Stimulated activated CD8-positive, alpha-beta memory T cell treated with anti-CD3 and anti-CD28 coated beads, Interleukin-4, amount 100 ng/mL, for 48 hours (primary cell): Measurements from ENCODE around the gene FMR1NB.

ENCODE experiments used
- DNase-seq: peaks from one replicate; pipeline ENCODE4 v3.0.0-alpha.2; 2020

FMR1NB gene, protein sequence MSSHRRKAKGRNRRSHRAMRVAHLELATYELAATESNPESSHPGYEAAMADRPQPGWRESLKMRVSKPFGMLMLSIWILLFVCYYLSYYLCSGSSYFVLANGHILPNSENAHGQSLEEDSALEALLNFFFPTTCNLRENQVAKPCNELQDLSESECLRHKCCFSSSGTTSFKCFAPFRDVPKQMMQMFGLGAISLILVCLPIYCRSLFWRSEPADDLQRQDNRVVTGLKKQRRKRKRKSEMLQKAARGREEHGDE

DNA sequence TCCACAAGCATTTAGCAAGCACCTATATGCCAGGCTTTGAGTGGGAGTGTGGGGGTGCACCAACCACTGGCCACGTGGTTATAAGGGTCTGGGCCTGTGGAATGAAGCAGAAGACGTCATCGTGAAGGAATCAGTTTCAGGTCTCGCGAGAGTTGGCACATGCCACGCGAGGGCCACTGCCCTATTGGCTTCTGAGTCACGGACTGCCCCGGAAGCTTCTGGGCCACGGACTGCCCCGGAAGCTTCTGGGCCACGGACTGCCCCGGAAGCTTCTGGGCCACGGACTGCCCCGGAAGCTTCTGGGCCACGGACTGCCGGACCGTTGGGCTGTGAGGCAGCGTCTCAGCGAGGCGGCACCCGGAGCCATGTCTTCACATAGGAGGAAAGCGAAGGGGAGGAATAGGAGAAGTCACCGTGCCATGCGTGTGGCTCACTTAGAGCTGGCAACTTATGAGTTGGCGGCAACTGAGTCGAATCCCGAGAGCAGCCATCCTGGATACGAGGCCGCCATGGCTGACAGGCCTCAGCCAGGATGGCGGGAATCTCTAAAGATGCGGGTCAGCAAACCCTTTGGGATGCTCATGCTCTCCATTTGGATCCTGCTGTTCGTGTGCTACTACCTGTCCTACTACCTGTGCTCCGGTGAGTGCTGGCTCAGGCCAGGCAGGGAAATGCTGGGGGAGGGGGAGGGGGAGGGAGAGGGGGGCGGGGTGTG lies at the start of gene FMR1NB:
FMR1NB (plus strand) TSS at position 300 of the 715 bp plus-strand sequence; CDS start at position 366, 66 bp downstream.
- DNase-seq = no peak

DNA sequence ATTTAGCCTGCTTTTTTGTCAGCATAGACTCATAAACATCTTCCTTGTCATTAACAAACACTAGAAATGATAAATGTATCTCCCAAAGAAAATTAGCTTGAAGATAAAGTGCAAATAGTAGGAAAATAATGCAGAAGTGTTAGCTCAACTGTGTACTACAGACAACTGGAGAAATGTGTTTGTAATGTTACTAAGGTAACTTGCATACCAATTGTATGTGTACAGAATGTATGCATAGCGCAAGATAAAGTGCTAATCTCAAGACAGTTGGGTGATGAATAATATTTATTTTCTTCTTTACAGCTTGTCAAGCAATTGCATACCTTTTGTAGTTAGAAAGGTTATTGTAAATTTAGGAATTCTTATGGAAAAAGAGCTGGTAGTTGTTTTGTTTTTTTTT lies 47.3 kb upstream of the FMR1NB start:
- DNase-seq = no peak

DNA sequence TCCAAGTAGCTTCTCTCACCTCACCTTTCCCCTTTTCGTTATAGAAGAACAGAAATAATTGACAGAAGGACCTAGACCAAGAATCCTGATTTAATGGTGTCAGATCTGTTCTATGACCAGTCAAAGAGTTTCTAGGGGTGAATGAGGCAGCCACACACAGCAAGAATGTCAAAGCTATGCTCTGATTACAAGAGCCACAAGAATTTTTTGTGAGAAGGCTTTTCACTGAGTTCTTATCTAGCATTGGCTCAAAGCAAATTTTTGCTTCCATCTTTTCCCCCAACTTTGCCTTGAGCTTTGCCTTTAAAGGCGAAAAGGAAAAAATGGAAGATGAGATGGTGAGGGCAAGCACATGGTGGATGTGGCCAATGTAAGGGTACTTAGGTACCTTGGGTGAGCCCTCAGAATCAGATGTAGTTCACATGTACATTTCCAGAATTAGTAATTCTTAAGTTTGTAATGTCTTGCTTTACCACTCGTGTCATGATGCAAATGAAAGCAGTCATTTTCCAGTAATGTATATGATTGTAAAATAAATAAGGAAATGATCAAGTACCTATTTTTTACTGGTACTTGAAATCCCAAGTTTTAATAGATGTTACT lies 45.9 kb upstream of the FMR1NB start:
- no peak for DNase-seq

DNA sequence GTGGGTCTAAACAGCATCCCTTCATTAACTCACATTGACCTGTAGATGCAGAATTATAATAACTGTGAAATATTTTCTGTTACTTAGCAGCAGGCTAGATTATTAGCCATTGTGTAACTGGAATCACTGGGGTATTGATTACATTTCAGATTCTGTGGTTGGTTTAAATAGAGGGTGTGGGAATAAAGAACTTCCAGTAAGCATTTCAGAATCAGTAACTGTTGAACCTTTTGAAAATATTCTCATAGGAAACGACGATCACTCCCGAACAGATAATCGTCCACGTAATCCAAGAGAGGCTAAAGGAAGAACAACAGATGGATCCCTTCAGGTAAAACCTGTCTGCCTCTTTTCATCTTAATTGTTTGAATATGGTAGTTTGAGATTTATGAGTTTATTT lies 35.9 kb upstream of the FMR1NB start:
- no peak for DNase-seq

DNA sequence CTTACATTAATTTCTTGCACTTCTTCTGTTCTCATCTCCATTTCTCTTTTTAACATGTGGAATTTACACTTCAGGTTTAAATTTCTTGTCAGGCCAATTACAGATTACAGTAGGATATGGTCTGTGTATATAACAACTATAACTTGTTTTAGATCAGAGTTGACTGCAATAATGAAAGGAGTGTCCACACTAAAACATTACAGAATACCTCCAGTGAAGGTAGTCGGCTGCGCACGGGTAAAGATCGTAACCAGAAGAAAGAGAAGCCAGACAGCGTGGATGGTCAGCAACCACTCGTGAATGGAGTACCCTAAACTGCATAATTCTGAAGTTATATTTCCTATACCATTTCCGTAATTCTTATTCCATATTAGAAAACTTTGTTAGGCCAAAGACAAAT lies 32.6 kb upstream of the FMR1NB start:
- DNase-seq = no peak

DNA sequence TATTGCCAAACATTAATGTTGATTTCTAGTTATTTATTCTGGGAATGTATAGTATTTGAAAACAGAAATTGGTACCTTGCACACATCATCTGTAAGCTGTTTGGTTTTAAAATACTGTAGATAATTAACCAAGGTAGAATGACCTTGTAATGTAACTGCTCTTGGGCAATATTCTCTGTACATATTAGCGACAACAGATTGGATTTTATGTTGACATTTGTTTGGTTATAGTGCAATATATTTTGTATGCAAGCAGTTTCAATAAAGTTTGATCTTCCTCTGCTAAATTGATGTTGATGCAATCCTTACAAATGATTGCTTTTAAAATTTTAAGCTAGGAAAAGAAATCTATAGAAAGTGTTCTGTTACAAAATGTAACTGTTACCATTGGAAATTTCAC lies 30.8 kb upstream of the FMR1NB start:
- no peak for DNase-seq

DNA sequence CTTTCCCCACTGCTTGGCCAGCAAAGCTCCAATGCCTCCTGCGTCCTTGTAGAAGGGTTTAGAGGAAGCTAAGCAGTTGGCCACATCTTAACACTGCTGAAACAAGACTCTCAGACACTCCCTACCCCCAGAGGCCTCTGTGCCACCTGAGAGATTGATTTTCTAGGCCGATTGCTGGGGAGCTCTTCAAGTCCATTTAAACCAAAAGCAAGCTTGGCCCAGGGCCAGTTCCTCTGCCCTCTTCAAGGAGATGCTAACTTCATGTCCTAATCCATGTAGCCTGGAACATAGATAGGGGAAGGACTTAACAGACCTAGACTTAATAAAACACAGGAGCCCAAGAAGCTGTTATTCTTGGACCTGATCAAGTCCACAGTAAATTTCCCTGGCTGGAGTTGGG lies 27.2 kb upstream of the FMR1NB start:
- DNase-seq = no peak

DNA sequence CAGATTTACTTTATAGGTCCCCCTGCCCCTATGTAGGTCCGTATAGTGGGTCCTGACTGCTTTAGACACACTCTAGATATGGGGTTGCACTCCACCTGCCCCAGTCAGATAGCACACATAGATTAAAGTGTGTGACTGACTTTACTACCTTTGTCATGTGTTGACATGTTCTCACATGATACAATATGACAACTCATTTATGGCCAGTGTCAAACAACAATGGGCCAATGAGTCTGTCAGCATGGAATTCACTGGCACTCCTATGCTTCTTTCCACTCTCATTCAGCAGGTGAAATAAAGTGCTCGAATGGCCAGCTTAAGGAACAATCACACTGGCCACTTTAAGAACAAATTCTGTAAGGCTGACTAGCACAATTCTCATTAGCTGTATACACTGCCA lies 23.8 kb upstream of the FMR1NB start:
- no peak for DNase-seq

DNA sequence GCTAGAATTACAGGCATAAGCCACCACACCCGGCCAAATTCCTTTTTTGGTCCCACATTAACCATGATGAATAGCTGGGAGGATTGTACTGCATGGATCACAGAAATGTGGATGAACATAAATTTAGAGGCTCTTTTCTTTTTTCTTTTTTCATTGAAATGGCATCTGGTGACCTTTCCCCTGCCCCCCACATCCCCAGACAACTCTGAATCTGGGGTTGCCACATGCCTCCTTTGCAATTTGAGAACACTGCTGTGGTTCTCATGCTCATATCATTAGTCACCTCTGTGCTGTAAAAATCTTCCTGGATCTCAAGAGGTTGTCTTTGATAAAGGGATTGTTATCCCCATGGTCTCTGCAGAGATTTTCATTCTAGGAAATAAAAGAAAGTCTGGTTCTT lies 22.8 kb upstream of the FMR1NB start:
- DNase-seq = no peak

DNA sequence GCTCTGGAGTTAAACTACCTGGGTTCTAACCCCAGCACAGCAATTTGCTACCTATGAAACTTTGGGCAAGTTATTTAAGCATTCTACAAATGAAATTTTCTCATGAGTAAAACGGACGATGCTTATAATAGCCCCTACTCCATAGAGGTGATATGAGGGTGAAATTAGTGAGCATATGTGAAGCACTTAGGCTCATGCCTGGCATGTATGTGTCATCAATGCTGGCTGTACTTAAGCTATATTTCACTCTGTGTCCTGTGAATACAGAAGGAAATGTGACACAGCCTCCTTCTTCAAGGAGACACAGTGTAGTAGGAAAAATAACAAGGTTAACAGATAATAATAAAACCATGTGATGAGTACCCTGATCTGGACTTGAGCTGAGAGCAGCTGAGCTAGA lies 20.4 kb upstream of the FMR1NB start:
- DNase-seq = no peak

DNA sequence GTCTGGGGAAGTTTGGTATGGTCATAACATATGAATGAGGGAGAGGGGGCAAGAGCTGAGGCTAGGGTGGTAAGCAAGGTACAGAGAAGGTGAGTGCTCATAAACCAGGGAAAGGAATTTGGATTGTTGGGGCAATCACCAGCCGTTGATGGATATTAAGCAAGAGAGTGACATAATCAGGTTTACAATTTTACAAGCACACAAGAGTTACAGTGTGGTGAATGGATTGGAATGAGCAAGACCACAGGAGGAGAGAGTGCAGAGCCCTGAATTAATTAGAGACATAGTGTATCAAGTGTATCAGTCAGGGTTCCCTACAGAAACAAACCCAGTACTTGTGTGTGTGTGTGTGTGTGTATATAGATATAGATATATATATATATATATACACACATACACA lies 18.7 kb upstream of the FMR1NB start:
- DNase-seq = no peak

DNA sequence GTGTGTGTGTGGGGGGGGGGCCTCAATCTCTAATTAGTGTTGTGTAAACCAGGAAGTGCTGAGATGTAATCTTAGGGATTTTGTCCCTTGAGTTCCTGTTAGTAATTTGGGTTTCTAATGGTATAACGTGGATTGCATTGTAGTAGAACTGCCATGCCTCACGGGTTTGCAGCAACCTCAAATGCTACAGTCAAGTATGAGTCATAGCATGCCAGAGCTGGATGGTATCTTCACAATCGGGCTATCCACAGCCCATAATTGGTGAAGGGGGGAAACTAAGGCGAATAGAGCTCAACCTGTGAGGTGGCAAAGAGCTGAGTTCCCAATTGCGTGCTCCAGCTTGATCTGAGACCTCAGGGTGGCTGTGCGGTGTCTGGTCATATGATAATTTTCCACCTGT lies 2.2 kb upstream of the FMR1NB start:
- no peak for DNase-seq

DNA sequence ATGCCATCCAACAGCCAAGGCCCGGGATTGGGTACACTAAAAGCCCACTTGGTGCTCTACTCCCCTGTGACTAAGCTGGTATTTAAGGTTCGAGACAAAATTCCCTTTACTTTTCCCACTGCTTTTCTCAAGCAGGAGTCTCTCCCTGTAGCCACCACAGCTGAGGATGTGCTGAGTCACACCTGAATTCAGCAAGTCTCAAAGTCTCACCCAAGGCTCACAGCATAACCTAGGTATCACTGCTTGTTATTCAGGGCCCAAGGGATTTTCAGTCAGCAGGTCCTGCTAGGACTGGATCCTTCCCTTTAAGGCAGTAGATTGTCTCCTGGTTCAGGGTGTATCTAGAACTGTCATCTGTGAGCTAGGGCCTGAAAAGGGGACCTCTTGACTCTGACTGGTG lies 39.2 kb downstream of the FMR1NB start:
- DNase-seq = no peak

DNA sequence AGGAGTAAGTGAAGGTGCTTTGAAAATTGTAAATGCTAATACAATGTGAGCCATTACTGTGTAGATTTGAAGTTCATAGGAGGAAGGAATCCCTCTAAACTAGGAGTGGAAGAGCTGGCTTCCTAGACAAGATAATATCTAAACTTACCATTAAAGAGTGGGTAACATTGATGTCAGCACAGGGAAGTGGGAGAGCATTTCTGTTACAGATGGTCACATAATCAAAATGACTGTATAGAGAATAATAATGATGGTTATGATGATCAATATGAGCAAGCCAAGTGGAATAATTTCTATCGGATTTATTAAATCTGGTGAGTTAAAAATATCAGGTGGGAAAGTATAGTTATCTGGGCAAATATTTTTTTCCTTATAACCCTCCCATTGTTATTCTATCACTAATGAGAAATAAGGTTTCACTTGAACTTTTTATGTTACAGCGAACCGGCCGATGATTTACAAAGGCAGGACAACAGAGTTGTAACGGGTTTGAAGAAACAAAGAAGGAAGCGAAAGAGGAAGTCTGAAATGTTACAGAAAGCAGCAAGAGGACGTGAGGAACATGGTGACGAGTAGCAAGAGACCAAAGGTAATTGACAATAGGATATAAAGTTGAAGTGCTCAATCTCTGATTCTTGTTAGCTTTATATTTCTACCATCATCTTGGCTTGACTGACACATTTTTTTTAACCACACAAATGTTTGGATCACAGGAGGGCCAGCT lies 43.5 kb downstream of the FMR1NB start:
- DNase-seq = no peak

DNA sequence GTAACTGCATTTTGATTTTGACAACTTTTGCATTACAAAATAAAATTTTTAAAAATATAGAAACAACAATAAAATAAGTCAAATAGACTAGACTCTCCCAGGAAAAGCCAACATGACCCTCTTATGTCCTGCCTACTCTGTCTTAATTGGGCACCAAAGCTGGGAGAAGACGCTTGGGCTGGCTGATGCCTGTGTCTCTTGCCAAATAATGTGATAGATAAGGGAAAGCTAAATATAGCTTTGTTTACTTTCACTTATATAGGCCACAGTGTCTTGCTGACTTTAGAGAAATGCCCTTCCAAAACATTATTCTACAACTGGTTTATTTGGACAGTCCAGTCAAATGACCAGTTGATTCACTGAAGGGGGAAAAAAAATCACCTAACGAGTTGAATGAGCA lies 54.2 kb downstream of the FMR1NB start:
- no peak for DNase-seq

DNA sequence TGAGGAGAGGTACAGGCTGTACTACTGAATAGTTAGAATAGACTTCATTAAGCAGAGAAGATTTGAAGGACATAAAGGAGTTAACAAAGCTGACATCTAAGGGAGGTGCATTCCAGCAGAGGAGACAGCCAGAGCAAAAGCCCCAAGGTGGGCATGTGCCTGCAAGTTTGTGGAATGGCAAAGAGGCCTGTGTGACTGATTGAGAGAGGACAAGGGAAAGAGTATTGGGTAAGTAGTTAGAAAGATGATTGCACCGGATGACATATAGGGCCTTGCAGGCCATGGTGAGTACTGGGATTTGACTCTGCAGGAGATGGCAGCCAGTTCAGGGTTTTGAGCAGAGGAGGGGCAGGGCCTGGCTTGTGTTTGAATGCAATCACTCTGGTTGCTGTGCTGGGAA lies 55.9 kb downstream of the FMR1NB start:
- DNase-seq = no peak

DNA sequence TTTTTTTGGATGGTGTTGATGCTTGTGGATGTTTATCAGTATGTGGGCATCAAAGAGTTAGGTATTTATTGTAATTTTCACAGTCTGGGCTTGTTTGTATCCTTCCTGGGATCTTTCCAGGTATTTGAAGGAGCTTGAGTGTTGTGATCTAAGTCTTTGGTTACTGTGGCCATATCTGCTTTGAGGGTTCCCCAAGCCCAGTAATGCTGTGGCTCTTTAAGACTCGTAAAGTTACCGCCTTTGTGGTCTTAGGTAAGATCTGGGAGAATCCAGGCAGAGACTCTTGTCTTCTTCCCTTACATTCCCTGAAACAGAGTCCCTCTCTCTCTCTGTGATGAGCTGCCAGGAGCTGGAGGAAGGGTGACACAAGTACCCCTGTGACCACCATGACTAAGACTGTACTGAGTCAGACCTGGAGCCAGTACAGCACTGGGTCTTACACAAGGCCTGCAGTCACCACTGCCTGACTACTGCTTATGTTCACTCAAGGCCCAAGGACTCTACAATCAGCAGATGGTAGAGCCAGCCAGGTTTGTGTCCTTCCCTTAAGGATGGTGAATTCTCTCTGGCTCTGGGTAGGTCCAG lies 62.2 kb downstream of the FMR1NB start:
- DNase-seq = no peak

DNA sequence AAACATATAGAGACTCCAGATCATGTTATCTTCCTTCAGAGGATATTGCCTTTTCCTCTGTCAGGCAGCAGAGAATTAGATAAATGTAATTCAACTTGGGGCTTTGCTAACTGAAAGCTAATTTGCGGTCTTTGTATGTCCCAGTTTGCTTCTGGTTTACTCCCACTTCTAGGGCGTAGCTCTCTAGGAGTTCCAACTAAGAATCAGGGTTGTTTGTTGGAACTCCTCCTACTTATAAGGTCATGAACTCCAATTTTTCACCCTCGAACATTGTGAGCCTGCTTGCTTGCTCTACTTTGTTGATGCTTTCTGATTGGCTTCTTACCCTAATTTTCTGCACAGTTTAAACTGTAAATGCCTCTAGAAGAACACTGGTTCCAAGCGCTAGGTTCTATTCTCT lies 66.1 kb downstream of the FMR1NB start:
- DNase-seq = no peak

DNA sequence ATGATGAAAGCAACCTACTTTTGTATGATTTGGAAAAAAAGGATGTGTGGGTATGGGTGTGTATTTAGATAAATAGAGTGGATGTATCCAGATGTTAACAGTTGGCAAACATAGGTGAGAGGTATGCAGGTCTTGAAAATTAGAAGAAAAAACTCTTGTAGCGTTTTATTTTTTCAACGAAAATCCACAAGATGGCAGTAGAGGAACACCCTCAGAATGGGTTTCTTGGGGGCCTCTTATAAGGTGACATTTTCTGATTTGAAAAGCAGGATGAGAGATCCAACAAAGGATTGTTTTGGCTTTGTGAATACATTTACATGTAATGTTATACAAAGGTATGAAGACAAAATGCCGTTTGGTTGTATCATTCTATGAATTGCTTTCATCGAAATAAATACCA lies 68.3 kb downstream of the FMR1NB start:
- no peak for DNase-seq

DNA sequence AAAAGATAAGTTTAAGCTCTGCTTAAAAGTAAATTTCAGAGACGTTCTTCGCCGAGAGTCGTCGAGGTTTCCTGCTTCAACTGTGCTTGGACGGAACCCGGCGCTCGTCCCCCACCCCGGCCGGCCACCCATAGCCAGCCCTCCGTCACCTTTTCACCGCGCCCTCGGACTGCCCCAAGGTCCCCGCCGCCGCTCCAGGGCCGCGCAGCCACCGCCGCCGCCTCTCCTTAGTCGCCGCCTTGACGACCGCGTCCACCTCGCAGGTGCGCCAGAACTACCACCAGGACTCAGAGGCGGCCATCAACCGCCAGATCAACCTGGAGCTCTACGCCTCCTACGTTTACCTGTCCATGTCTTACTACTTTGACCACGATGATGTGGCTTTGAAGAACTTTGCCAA lies 70.8 kb downstream of the FMR1NB start:
- DNase-seq = no peak

DNA sequence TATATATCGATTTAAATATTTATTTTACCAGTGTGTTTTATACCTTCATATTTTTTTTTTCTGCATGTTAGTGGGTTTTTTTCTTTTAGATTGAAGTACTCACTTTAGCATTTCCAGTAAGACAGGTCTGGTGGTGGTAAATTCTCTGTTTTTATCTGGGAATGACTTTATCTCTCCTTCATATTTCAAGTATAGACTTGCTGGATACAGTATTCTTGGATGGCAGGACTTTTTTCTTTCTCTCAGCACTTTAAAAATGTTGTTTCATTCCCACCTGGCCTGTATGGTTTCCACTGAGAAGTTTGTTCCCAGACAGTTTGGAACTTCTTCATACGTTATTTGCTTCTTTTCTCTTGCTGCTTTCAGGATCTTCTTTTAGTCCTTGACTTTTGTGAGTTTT lies 86.1 kb downstream of the FMR1NB start:
- DNase-seq = no peak

DNA sequence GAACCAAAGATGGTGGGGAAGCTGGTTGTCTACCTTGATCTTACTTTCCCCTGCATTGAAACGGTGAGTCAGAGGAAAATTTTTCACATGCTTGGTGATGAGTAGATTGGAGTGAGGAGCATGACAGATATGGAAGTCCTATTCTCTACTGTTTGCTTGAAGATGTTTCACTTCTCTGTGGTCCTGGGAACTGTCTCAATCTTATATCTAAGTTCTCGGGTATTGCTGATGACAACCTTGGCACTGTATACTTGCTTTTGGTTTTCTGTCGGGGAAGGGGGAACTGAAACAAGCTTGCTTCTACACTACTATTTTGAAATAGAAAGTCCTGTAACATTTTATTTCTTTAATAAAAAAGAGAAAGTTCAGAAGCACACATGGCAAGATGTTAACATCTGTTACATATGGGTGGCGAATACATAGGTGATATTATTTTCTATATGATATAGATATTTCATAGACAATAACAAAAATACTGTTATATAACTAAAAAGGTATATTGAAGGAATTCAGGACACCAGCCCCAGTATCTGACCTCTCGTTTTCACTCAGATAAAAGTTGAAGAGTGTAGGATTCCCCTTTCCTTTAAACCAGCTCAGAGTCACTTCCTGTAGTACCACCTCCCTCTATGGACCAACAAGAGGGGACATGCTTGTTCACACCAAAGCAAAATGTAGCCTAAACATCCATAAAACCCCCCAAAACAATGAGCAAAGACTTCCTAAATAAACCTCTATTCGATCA lies 88.8 kb downstream of the FMR1NB start:
- no peak for DNase-seq

DNA sequence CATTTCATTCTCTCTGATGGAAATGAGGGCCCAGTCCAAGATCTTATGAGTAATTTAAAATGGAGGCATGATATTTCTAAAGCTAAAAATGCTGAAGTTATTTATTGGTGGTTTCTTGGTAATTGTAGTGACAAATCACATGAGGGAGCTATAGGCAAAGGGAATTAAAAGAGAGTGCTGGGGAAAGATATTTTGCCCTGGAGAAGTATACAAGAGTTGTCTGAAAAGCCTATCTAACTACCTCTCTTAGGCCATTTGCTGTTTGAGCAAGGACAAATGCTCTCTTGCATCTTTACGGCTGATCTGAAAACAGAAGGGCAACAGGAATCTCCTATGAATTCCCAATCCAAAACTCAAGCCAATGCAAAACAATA lies 89.4 kb downstream of the FMR1NB start:
- DNase-seq = no peak
